ENCODE results near the gene GCLM.
A peak's percentile ranks its signal among the peaks of the same experiment; 100 is the strongest.
"Not testable (repeated sequence)": the region's sequence is repeated elsewhere in the genome, so short reads cannot be mapped to it uniquely, and the experiment has no call there.

Gene GCLM

GRCh38 chr1:93909146-93910050 is at the start of gene GCLM:
TSS of gene GCLM (minus strand) at chr1:93909430. CDS start at chr1:93909163, 267 bp downstream.
- DNase-seq (ENCODE audit: low spot score), result peak; percentile 92

- DNase-seq (ENCODE audit: low spot score), result no peak
These were observed 49.5 kb upstream of the GCLM start for GRCh38 chr1:93958726-93959100.

- no peak for DNase-seq (ENCODE audit: low spot score)
These were observed 48.9 kb upstream of the GCLM start for GRCh38 chr1:93958032-93958725.

GRCh38 chr1:93955765-93956164 is 46.5 kb upstream of the GCLM start:
- DNase-seq (ENCODE audit: low spot score), result no peak

GRCh38 chr1:93947002-93947686 is 37.9 kb upstream of the GCLM start:
- DNase-seq (ENCODE audit: low spot score), result not testable (repeated sequence)

- DNase-seq (ENCODE audit: low spot score), result no peak
These were observed 29.4 kb upstream of the GCLM start for GRCh38 chr1:93938461-93939145.

GRCh38 chr1:93937997-93938396 is 28.8 kb upstream of the GCLM start:
- DNase-seq (ENCODE audit: low spot score), result no peak

GRCh38 chr1:93925206-93925605 is 16.0 kb upstream of the GCLM start:
- no peak for DNase-seq (ENCODE audit: low spot score)

- DNase-seq (ENCODE audit: low spot score), result no peak
These were observed 10.6 kb upstream of the GCLM start for GRCh38 chr1:93919780-93920179.

GRCh38 chr1:93917302-93917701 is 8.1 kb upstream of the GCLM start:
- DNase-seq (ENCODE audit: low spot score), result no peak

- not testable (repeated sequence) for DNase-seq (ENCODE audit: low spot score)
These were observed 1.6 kb upstream of the GCLM start for GRCh38 chr1:93910880-93911279.

GRCh38 chr1:93910305-93910704 is 1.1 kb upstream of the GCLM start:
- no peak for DNase-seq (ENCODE audit: low spot score)

GRCh38 chr1:93908394-93909145 is 660 bp downstream of the GCLM start:
- no peak for DNase-seq (ENCODE audit: low spot score)

- DNase-seq (ENCODE audit: low spot score), result no peak
These were observed 1.5 kb downstream of the GCLM start for GRCh38 chr1:93907718-93908117.

- DNase-seq (ENCODE audit: low spot score), result no peak
These were observed 2.8 kb downstream of the GCLM start for GRCh38 chr1:93906480-93906879.

- no peak for DNase-seq (ENCODE audit: low spot score)
These were observed 3.5 kb downstream of the GCLM start for GRCh38 chr1:93905734-93906133.

GRCh38 chr1:93905051-93905450 is 4.2 kb downstream of the GCLM start:
- DNase-seq (ENCODE audit: low spot score), result no peak

GRCh38 chr1:93904228-93904627 is 5.0 kb downstream of the GCLM start:
- DNase-seq (ENCODE audit: low spot score), result no peak

GRCh38 chr1:93900723-93901504 is 8.3 kb downstream of the GCLM start:
- DNase-seq (ENCODE audit: low spot score), result no peak

GRCh38 chr1:93899543-93900207 is 9.6 kb downstream of the GCLM start:
- no peak for DNase-seq (ENCODE audit: low spot score)

Measured in left forelimb (tissue), 1 donor.